Measurements from ENCODE around the gene ZSCAN10.
"Not testable (repeated sequence)": the region's sequence is repeated elsewhere in the genome, so short reads cannot be mapped to it uniquely, and the experiment has no call there.

DNA sequence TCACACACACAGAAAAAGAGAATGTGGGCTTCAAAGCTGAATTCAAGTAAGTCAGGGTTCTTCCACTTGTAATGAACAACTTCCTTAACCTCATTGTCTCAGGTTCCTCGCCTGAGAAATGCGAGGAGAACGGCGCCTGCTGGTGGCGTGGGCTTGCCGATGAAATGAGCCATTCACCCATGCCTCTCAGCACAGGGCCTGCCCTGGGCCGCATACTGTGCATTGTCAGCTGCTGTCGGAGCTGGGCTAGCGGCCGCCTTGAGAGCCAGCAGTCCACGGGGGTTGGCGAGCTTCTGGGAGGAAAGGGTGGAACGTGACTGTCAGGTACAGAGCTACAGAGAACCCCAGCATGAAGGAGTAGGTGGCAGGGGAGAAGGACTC lies 45.8 kb downstream of the ZSCAN10 start:
- TF ChIP-seq, protein P1, sequence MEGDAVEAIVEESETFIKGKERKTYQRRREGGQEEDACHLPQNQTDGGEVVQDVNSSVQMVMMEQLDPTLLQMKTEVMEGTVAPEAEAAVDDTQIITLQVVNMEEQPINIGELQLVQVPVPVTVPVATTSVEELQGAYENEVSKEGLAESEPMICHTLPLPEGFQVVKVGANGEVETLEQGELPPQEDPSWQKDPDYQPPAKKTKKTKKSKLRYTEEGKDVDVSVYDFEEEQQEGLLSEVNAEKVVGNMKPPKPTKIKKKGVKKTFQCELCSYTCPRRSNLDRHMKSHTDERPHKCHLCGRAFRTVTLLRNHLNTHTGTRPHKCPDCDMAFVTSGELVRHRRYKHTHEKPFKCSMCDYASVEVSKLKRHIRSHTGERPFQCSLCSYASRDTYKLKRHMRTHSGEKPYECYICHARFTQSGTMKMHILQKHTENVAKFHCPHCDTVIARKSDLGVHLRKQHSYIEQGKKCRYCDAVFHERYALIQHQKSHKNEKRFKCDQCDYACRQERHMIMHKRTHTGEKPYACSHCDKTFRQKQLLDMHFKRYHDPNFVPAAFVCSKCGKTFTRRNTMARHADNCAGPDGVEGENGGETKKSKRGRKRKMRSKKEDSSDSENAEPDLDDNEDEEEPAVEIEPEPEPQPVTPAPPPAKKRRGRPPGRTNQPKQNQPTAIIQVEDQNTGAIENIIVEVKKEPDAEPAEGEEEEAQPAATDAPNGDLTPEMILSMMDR (IDR thresholded peaks at IDR 0.05), result not testable (repeated sequence)
- not testable (repeated sequence) for TF ChIP-seq EP300 (IDR thresholded peaks at IDR 0.05)
